T-cell (primary cell): ENCODE data around the gene CEMIP. TPM values are rescaled to one million over a fixed set of nuclear protein-coding genes. Genes with fewer than 3 reads are reported as not detected.

ENCODE experiments used
- ATAC-seq, 4 experiments: fragments of 200-7000 bp in 3 of 4; fragments of 150-1000 bp in 1 of 4; cut with Tn5 transposase; replicated peaks in 1 of 4; 1 replicate in 3 of 4; 2 replicates in 1 of 4; pipeline ENCODE4 v1.10.0; 2021; ENCODE audit warnings: moderate library complexity in 3 of 4, mild to moderate bottlenecking in 2 of 4, moderate number of reproducible peaks in 1 of 4
- CTCF ChIA-PET, 2 donors: fragments of 300-600 bp; sonication (Branson Sonifier 250); formaldehyde crosslinking; loops; one replicate each; lab custom pipeline; 2022; ENCODE audit warnings: antibody characterized with exemption in 2 of 2; lab: Charles Lee
- POLR2A ChIA-PET, 2 donors: fragments of 300-600 bp; sonication (Branson Sonifier 250); formaldehyde crosslinking; loops; one replicate each; lab custom pipeline; 2022; ENCODE audit warnings: antibody characterized with exemption in 2 of 2; lab: Charles Lee
- DNase-seq, 35 experiments: peaks; one replicate each; pipeline versions ENCODE4 v3.0.0 to v3.0.0-alpha.2; 2013 to 2023
- H3K27ac ChIP-seq: one replicate; pipeline ENCODE4 v1.5.1; 2013; ENCODE audit warnings: low read length
- H3K27me3 ChIP-seq, 2 experiments: replicated peaks in 1 of 2; 1 replicate in 1 of 2; 2 replicates in 1 of 2; pipeline versions ENCODE4 v1.6.1 to v1.7.0; 2013; ENCODE audit warnings: low read length in 1 of 2, mixed read lengths in 1 of 2; ENCODE audit not compliant: control insufficient read depth in 2 of 2, insufficient read depth in 2 of 2; ENCODE audit errors: extremely low read depth in 1 of 2
- H3K36me3 ChIP-seq, 2 donors: 1 replicate in 1 of 2; 2 replicates in 1 of 2; pipeline versions ENCODE4 v1.6.1 to v1.7.0; 2013; ENCODE audit warnings: low read length in 1 of 2; ENCODE audit not compliant: control insufficient read depth in 2 of 2, insufficient read depth in 1 of 2; ENCODE audit errors: extremely low read depth in 1 of 2
- H3K4me1 ChIP-seq, 2 experiments: 1 replicate in 1 of 2; 2 replicates in 1 of 2; pipeline versions ENCODE4 v1.6.1 to v1.7.0; 2013; ENCODE audit warnings: low read length in 2 of 2, mixed read lengths in 1 of 2; ENCODE audit not compliant: insufficient read depth in 2 of 2, control insufficient read depth in 1 of 2; ENCODE audit errors: extremely low read depth in 1 of 2
- H3K4me3 ChIP-seq, 2 donors: 1 replicate in 1 of 2; 2 replicates in 1 of 2; pipeline versions ENCODE4 v1.5.1 to v1.7.0; 2013; ENCODE audit warnings: mild to moderate bottlenecking in 2 of 2, low read length in 1 of 2, moderate library complexity in 1 of 2; ENCODE audit not compliant: control insufficient read depth in 1 of 2; ENCODE audit errors: extremely low read depth in 1 of 2
- H3K9me3 ChIP-seq: 2 replicates; pipeline ENCODE4 v1.7.0; 2013
- H3K27ac Mint-ChIP-seq, 2 donors: one replicate each; pipeline ENCODE4 v1.8.0; 2020 to 2021; ENCODE audit warnings: mild to moderate bottlenecking in 2 of 2, mixed read lengths in 2 of 2
- H3K27me3 Mint-ChIP-seq, 2 donors: one replicate each; pipeline ENCODE4 v1.8.0; 2021 to 2022; ENCODE audit warnings: mixed read lengths in 2 of 2
- H3K36me3 Mint-ChIP-seq: one replicate; pipeline ENCODE4 v1.8.0; 2021; ENCODE audit warnings: mixed read lengths
- H3K4me1 Mint-ChIP-seq, 3 donors: one replicate each; pipeline ENCODE4 v1.8.0; 2020 to 2022; ENCODE audit warnings: mixed read lengths in 3 of 3, mild to moderate bottlenecking in 1 of 3
- H3K4me3 Mint-ChIP-seq, 3 donors: one replicate each; pipeline ENCODE4 v1.8.0; 2020 to 2022; ENCODE audit warnings: mild to moderate bottlenecking in 3 of 3, mixed read lengths in 3 of 3, moderate library complexity in 3 of 3
- H3K9me3 Mint-ChIP-seq, 3 donors: one replicate each; pipeline ENCODE4 v1.8.0; 2020 to 2022; ENCODE audit warnings: mixed read lengths in 3 of 3
- WGBS: methylation state at CpG from one replicate; pipeline ENCODE4 v1.1.5; 2013; ENCODE audit warnings: missing lambda C conversion rate; ENCODE audit not compliant: insufficient coverage; 5-methylcytosine and 5-hydroxymethylcytosine counted together
- total RNA-seq, 35 experiments: library from RNA in 6 of 35; stranded (reverse) in 6 of 35; fragments of 120-200 nt in 1 of 35; gene quantifications; one replicate each; pipeline versions ENCODE4 v1.2.1 to v1.2.4 and lab custom pipeline; 2013 to 2026

The CEMIP gene
- total RNA-seq, 5 donors from 2014 or later (not counting 1 experiment from before 2014, with no cell fraction given): 0.63 to 1.2 (median 1.2) TPM; not detected in 2

- ChIA-PET POLR2A (no interaction called here), CTCF (interaction anchor here (0.6 to 0.9 kb wide), 2 partner anchors 14 to 161 kb away, joined by 3 to 5 read pairs; no protein-coding TSS in a partner anchor)
- no peak for DNase-seq
- H3K27me3 Mint-ChIP-seq: peaks cover 18 to 19% of the 10 kb centered on the region in 2 donors
- no peak overlapping the region for H3K27ac Mint-ChIP-seq
- H3K4me3 Mint-ChIP-seq: no peak overlapping the region
- WGBS: 50% methylated on average over 2 of the region's 4 CpGs
- no peaks in the 10 kb centered on the region for H3K36me3 ChIP-seq
- no peak overlapping the region for H3K27ac ChIP-seq
- H3K4me3 ChIP-seq: no peak overlapping the region
- no peaks in the 10 kb centered on the region for H3K4me1 ChIP-seq
- no peaks in the 10 kb centered on the region for H3K9me3 Mint-ChIP-seq
- no peaks in the 10 kb centered on the region for H3K4me1 Mint-ChIP-seq
- H3K36me3 Mint-ChIP-seq: no peaks in the 10 kb centered on the region
- ATAC-seq: no peak
- H3K9me3 ChIP-seq: no peaks in the 10 kb centered on the region
- peaks cover 0 to 11% of the 10 kb centered on the region in 2 experiments for H3K27me3 ChIP-seq
These were observed 10.6 kb downstream of the CEMIP start for GRCh38 chr15:80789796-80790195.

- DNase-seq: no peak
- POLR2A ChIA-PET: no interaction called here
- CTCF ChIA-PET: interaction anchor here in 1 of 2 donors (0.9 kb wide), 1 partner anchor 14 kb away, joined by 3 read pairs; no protein-coding TSS in a partner anchor
- H3K4me3 ChIP-seq: no peak overlapping the region
- no peaks in the 10 kb centered on the region for H3K36me3 ChIP-seq
- no peak overlapping the region for H3K27ac ChIP-seq
- no peaks in the 10 kb centered on the region for H3K9me3 Mint-ChIP-seq
- H3K4me1 Mint-ChIP-seq: no peaks in the 10 kb centered on the region
- ATAC-seq: no peak
- no peaks in the 10 kb centered on the region for H3K9me3 ChIP-seq
- H3K4me3 Mint-ChIP-seq: no peak overlapping the region
- no peaks in the 10 kb centered on the region for H3K36me3 Mint-ChIP-seq
- peaks cover 0 to 11% of the 10 kb centered on the region in 2 experiments for H3K27me3 ChIP-seq
- H3K27ac Mint-ChIP-seq: no peak overlapping the region
- H3K4me1 ChIP-seq: no peaks in the 10 kb centered on the region
- WGBS: no CpG with 5 or more reads among the region's 5 CpGs
- peaks cover 19 to 23% of the 10 kb centered on the region in 2 donors for H3K27me3 Mint-ChIP-seq
These were observed 11.1 kb downstream of the CEMIP start for GRCh38 chr15:80790236-80790635.

- no peak for ATAC-seq
- ChIA-PET POLR2A (no interaction called here), CTCF (no interaction called here)
- H3K36me3 Mint-ChIP-seq: no peaks in the 10 kb centered on the region
- H3K27me3 Mint-ChIP-seq: peaks cover 21 to 28% of the 10 kb centered on the region in 2 donors
- Histone ChIP-seq H3K4me3 (no peak overlapping the region), H3K27ac (no peak overlapping the region), H3K9me3 (no peaks in the 10 kb centered on the region), H3K4me1 (no peaks in the 10 kb centered on the region), H3K27me3 (peaks cover 0 to 11% of the 10 kb centered on the region in 2 experiments), H3K36me3 (no peaks in the 10 kb centered on the region)
- WGBS: no CpG with 5 or more reads among the region's 1 CpG
- no peaks in the 10 kb centered on the region for H3K4me1 Mint-ChIP-seq
- no peak for DNase-seq
- H3K27ac Mint-ChIP-seq: no peak overlapping the region
- H3K9me3 Mint-ChIP-seq: no peaks in the 10 kb centered on the region
- H3K4me3 Mint-ChIP-seq: no peak overlapping the region
These were observed 11.8 kb downstream of the CEMIP start for GRCh38 chr15:80791004-80791403.

- no peak overlapping the region for H3K4me3 ChIP-seq
- Mint-ChIP-seq H3K27ac (no peak overlapping the region), H3K9me3 (no peaks in the 10 kb centered on the region), H3K36me3 (no peaks in the 10 kb centered on the region), H3K27me3 (peaks cover 17 to 35% of the 10 kb centered on the region in 2 donors), H3K4me3 (no peak overlapping the region), H3K4me1 (no peaks in the 10 kb centered on the region)
- no peaks in the 10 kb centered on the region for H3K4me1 ChIP-seq
- CTCF ChIA-PET: no interaction called here
- DNase-seq (no peak), ATAC-seq (no peak)
- 80% methylated on average over 1 of the region's 5 CpGs for WGBS
- H3K9me3 ChIP-seq: no peaks in the 10 kb centered on the region
- H3K27me3 ChIP-seq: peaks cover 0 to 5% of the 10 kb centered on the region in 2 experiments
- H3K27ac ChIP-seq: no peak overlapping the region
- POLR2A ChIA-PET: no interaction called here
- H3K36me3 ChIP-seq: no peaks in the 10 kb centered on the region
These were observed 17.2 kb downstream of the CEMIP start for GRCh38 chr15:80796407-80796806.

GRCh38 chr15:80798911-80799310 is 19.7 kb downstream of the CEMIP start:
- Mint-ChIP-seq H3K4me3 (no peak overlapping the region), H3K36me3 (no peaks in the 10 kb centered on the region), H3K9me3 (no peaks in the 10 kb centered on the region), H3K4me1 (peaks cover 3 to 7% (median 5%) of the 10 kb centered on the region in 3 donors), H3K27ac (no peak overlapping the region), H3K27me3 (peaks cover 14 to 23% of the 10 kb centered on the region in 2 donors)
- Histone ChIP-seq H3K27ac (no peak overlapping the region), H3K36me3 (no peaks in the 10 kb centered on the region), H3K27me3 (peaks cover 0 to 9% of the 10 kb centered on the region in 2 experiments), H3K4me3 (no peak overlapping the region), H3K4me1 (no peaks in the 10 kb centered on the region), H3K9me3 (no peaks in the 10 kb centered on the region)
- WGBS: 83% methylated on average over 2 of the region's 3 CpGs
- DNase-seq: no peak
- ATAC-seq: no peak
- ChIA-PET POLR2A (no interaction called here), CTCF (no interaction called here)

GRCh38 chr15:80800067-80800466 is 20.9 kb downstream of the CEMIP start:
- ChIA-PET CTCF (no interaction called here), POLR2A (no interaction called here)
- ATAC-seq: no peak

More at GRCh38 chr15:80800067-80800466, 20.9 kb downstream of the CEMIP start:
- Histone ChIP-seq H3K9me3 (no peaks in the 10 kb centered on the region), H3K27ac (no peak overlapping the region), H3K4me3 (no peak overlapping the region), H3K27me3 (peaks cover 0 to 9% of the 10 kb centered on the region in 2 experiments), H3K36me3 (no peaks in the 10 kb centered on the region), H3K4me1 (peaks cover 4 to 7% of the 10 kb centered on the region in 2 experiments)
- Mint-ChIP-seq H3K4me3 (no peak overlapping the region), H3K4me1 (peaks cover 15 to 18% (median 16%) of the 10 kb centered on the region in 3 donors), H3K27ac (no peak overlapping the region), H3K9me3 (no peaks in the 10 kb centered on the region), H3K27me3 (peaks cover 10 to 17% of the 10 kb centered on the region in 2 donors), H3K36me3 (no peaks in the 10 kb centered on the region)
- WGBS: 50% methylated on average over 1 of the region's 5 CpGs
- no peak for DNase-seq
